DND-41 (cell line): ENCODE measurements around the gene SKAP1.

ENCODE experiments used
- ATAC-seq: fragments of 200-7000 bp; cut with Tn5 transposase; 3 replicates; pipeline ENCODE4 v1.9.1; 2021; ENCODE audit warnings: low read depth; ENCODE audit not compliant: insufficient read depth
- DNase-seq: peaks from one replicate; pipeline ENCODE4 v3.0.0-alpha.2; 2020
- H2AFZ ChIP-seq: 2 replicates; pipeline ENCODE4 v1.6.0; 2012; ENCODE audit warnings: low read depth, low read length
- H3K27ac ChIP-seq: 2 replicates; pipeline ENCODE4 v1.5.1; 2012; ENCODE audit warnings: low read length, inconsistent platforms
- H3K27me3 ChIP-seq: fragments of 200-600 bp; sonication (generic); 2 replicates; pipeline ENCODE4 v1.6.0; 2012; ENCODE audit warnings: low read length, mild to moderate bottlenecking, inconsistent platforms; ENCODE audit not compliant: insufficient read depth, poor library complexity
- H3K36me3 ChIP-seq: 2 replicates; pipeline ENCODE4 v1.5.1; 2012; ENCODE audit warnings: low read length, inconsistent platforms; ENCODE audit not compliant: insufficient read depth
- H3K4me1 ChIP-seq: 2 replicates; pipeline ENCODE4 v1.5.1; 2012; ENCODE audit warnings: mild to moderate bottlenecking, low read length; ENCODE audit not compliant: insufficient read depth
- H3K4me2 ChIP-seq: 2 replicates; pipeline ENCODE4 v1.6.0; 2012; ENCODE audit warnings: mild to moderate bottlenecking, moderate library complexity, low read length, inconsistent platforms; ENCODE audit not compliant: insufficient read depth
- H3K4me3 ChIP-seq, 2 experiments: fragments of 200-600 bp in 1 of 2; shearing (Covaris generic) in 1 of 2; 2 replicates each; pipeline ENCODE4 v1.5.1; 2012 to 2016; ENCODE audit warnings: inconsistent platforms in 2 of 2, low read length in 2 of 2, mild to moderate bottlenecking in 2 of 2, low read depth in 1 of 2, moderate library complexity in 1 of 2
- H3K79me2 ChIP-seq: 2 replicates; pipeline ENCODE4 v1.6.0; 2012; ENCODE audit warnings: low read length, inconsistent platforms; ENCODE audit not compliant: insufficient read depth
- H3K9ac ChIP-seq: 2 replicates; pipeline ENCODE4 v1.6.0; 2012; ENCODE audit warnings: low read depth, mild to moderate bottlenecking, inconsistent platforms, low read length, moderate library complexity
- H3K9me3 ChIP-seq: 2 replicates; pipeline ENCODE4 v1.5.1; 2012; ENCODE audit warnings: low read length, moderate library complexity, mild to moderate bottlenecking, inconsistent platforms; ENCODE audit not compliant: insufficient read depth, severe bottlenecking
- H4K20me1 ChIP-seq: 2 replicates; pipeline ENCODE4 v1.6.0; 2012; ENCODE audit warnings: low read length; ENCODE audit not compliant: insufficient read depth
- EZH2 ChIP-seq: IDR thresholded peaks from 3 replicates; pipeline ENCODE4 v1.6.1; 2012; ENCODE audit warnings: borderline replicate concordance, low read depth, mild to moderate bottlenecking, moderate library complexity, low read length, inconsistent platforms; ENCODE audit not compliant: severe bottlenecking
- TF ChIP-seq, protein P1 (sequence below): IDR thresholded peaks from 2 replicates; pipeline ENCODE4 v1.5.1; 2012; ENCODE audit warnings: borderline replicate concordance, low read length, moderate library complexity, mild to moderate bottlenecking; ENCODE audit not compliant: poor library complexity, severe bottlenecking; ENCODE audit errors: extremely low read depth

SKAP1 gene

DNA sequence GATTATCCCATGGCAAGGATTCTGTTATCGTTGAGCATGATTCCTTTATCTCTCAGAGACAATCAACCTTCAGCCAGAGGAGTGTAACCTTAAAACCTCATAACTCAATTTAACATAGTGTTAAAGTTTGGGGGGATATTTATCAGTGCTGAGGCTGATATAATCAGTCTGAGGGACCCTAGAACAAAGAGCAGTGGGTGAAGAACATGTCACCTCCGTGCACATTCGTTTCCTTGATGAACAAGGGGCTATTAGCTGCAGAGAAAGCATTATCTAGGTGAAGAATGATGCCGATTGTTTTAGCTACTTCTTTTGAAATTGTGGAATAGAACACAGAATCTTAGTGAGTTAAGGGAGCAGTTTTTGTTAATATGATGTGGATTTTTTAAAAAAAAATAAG is 99.1 kb downstream of the SKAP1 start:
- H3K4me2 ChIP-seq: no peak overlapping the region
- no peaks in the 10 kb centered on the region for H3K79me2 ChIP-seq
- no peaks in the 10 kb centered on the region for H3K36me3 ChIP-seq
- H4K20me1 ChIP-seq: no peaks in the 10 kb centered on the region
- no peak overlapping the region for H3K4me3 ChIP-seq
- DNase-seq (no peak), ATAC-seq (no peak)
- no peaks in the 10 kb centered on the region for H3K9me3 ChIP-seq
- peaks cover 24% of the 10 kb centered on the region for H3K27me3 ChIP-seq
- H3K4me1 ChIP-seq: no peaks in the 10 kb centered on the region
- H3K9ac ChIP-seq: no peak overlapping the region
- TF ChIP-seq, protein P1, sequence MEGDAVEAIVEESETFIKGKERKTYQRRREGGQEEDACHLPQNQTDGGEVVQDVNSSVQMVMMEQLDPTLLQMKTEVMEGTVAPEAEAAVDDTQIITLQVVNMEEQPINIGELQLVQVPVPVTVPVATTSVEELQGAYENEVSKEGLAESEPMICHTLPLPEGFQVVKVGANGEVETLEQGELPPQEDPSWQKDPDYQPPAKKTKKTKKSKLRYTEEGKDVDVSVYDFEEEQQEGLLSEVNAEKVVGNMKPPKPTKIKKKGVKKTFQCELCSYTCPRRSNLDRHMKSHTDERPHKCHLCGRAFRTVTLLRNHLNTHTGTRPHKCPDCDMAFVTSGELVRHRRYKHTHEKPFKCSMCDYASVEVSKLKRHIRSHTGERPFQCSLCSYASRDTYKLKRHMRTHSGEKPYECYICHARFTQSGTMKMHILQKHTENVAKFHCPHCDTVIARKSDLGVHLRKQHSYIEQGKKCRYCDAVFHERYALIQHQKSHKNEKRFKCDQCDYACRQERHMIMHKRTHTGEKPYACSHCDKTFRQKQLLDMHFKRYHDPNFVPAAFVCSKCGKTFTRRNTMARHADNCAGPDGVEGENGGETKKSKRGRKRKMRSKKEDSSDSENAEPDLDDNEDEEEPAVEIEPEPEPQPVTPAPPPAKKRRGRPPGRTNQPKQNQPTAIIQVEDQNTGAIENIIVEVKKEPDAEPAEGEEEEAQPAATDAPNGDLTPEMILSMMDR: no peak
- TF ChIP-seq EZH2: no peak
- H3K27ac ChIP-seq: no peak overlapping the region
- no peak overlapping the region for H2AFZ ChIP-seq

DNA sequence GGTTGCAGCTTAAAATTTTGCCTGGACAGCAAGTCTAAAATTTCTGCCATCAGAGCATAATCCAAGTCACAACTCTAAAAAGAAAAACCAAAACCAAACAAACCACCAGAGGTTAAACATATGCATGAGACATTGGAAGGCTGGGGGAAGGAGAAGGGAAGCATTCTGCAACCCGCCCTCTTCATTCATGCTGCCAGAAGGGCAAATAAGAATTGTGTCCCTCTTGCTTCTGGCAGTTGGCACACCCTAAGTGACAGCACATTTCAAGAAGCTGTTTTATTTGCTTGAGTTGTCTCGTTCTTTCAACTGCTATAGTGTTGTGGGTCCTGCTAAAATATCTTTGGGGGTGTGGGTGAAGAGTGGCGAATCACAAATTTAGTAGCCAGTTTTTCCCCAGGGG is 99.6 kb downstream of the SKAP1 start:
- ATAC-seq (no peak), DNase-seq (no peak)
- Histone ChIP-seq H3K27ac (no peak overlapping the region), H3K9ac (no peak overlapping the region), H3K4me1 (no peaks in the 10 kb centered on the region), H3K79me2 (no peaks in the 10 kb centered on the region), H3K4me2 (no peak overlapping the region), H3K36me3 (no peaks in the 10 kb centered on the region), H4K20me1 (no peaks in the 10 kb centered on the region), H3K4me3 (no peak overlapping the region), H3K27me3 (peaks cover 24% of the 10 kb centered on the region), H2AFZ (no peak overlapping the region), H3K9me3 (no peaks in the 10 kb centered on the region)
- no peak for TF ChIP-seq EZH2
- TF ChIP-seq, protein P1: no peak

DNA sequence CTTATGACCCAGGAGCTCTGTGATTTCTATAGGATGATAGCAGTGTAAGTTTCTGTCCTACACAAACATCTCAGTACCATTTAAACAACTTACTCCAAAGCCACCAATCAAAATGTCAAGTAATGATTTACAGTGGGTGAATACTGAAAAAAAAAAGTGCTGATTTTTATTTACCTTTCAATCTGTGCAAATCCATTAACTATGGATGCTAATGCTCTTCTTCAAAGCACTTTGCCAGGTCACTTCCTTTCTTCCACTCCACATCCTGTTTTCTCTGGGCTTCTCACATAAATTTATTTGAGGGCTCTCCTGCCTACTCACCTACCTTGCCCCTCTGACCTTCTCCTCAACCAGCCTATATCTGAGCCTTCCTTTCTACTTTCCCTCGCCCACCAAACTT is 101.6 kb downstream of the SKAP1 start:
- no peak for ATAC-seq
- H3K4me2 ChIP-seq: no peak overlapping the region
- DNase-seq: no peak
- no peak overlapping the region for H3K4me3 ChIP-seq
- no peak overlapping the region for H3K9ac ChIP-seq
- H4K20me1 ChIP-seq: no peaks in the 10 kb centered on the region
- no peaks in the 10 kb centered on the region for H3K4me1 ChIP-seq
- TF ChIP-seq EZH2: no peak
- H3K79me2 ChIP-seq: no peaks in the 10 kb centered on the region
- no peaks in the 10 kb centered on the region for H3K36me3 ChIP-seq
- H3K9me3 ChIP-seq: no peaks in the 10 kb centered on the region
- H2AFZ ChIP-seq: no peak overlapping the region
- H3K27ac ChIP-seq: no peak overlapping the region
- H3K27me3 ChIP-seq: peaks cover 21% of the 10 kb centered on the region

DNA sequence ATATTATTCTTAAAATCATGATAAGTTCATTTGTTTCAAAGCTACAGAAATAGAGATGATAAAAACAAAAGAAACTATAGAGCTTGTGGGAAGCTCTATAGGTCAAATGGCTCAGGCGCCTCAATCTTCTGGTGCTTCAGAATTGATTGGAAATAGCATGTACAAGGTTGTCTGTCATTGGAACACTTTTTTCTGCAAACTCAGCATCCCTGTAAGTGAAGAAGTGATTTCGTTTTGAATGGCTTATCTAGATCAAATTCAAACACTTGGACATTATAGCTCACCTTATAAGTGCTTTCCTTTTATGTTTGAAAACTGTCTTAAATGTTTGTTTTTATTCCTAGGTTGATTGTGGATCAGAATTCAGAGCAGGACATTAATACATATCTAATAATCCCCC is 103.7 kb downstream of the SKAP1 start:
- no peak for DNase-seq
- no peak overlapping the region for H3K9ac ChIP-seq
- H4K20me1 ChIP-seq: no peaks in the 10 kb centered on the region
- no peaks in the 10 kb centered on the region for H3K79me2 ChIP-seq
- H3K36me3 ChIP-seq: no peaks in the 10 kb centered on the region
- no peak overlapping the region for H3K27ac ChIP-seq
- no peak for ATAC-seq
- peaks cover 14% of the 10 kb centered on the region for H3K27me3 ChIP-seq
- no peak overlapping the region for H2AFZ ChIP-seq
- H3K9me3 ChIP-seq: no peaks in the 10 kb centered on the region
- no peak overlapping the region for H3K4me2 ChIP-seq
- no peak overlapping the region for H3K4me3 ChIP-seq
- TF ChIP-seq, protein P1: no peak
- no peak for TF ChIP-seq EZH2
- no peaks in the 10 kb centered on the region for H3K4me1 ChIP-seq
